Spleen (tissue), 11 donors: ENCODE measurements around the gene LINC00305. TPM values are rescaled to one million over a fixed set of nuclear protein-coding genes. Genes with fewer than 3 reads are reported as not detected.

Experiments used
- DNase-seq: peaks from one replicate; pipeline ENCODE4 v3.0.0-alpha.2; 2020
- H3K27ac ChIP-seq, 8 donors: fragments of 200-600 bp; sonication (generic) in 7 of 8; 1 replicate in 4 of 8; 2 replicates in 4 of 8; pipeline versions ENCODE4 v1.5.0 to v1.8.0; 2016 to 2021; ENCODE audit warnings: inconsistent platforms in 4 of 8, mild to moderate bottlenecking in 4 of 8, moderate library complexity in 1 of 8
- H3K27me3 ChIP-seq, 7 donors: fragments of 200-600 bp; sonication (generic) in 6 of 7; replicated peaks in 1 of 7; 1 replicate in 4 of 7; 2 replicates in 3 of 7; pipeline versions ENCODE4 v1.5.0 to v1.8.0; 2016 to 2021; ENCODE audit warnings: inconsistent platforms in 3 of 7, mild to moderate bottlenecking in 1 of 7
- H3K36me3 ChIP-seq, 6 donors: fragments of 200-600 bp; sonication (generic) in 5 of 6; 1 replicate in 4 of 6; 2 replicates in 2 of 6; pipeline versions ENCODE4 v1.5.0 to v1.8.0; 2016 to 2021; ENCODE audit warnings: inconsistent platforms in 2 of 6
- H3K4me1 ChIP-seq, 6 donors: fragments of 200-600 bp; sonication (generic) in 5 of 6; 1 replicate in 3 of 6; 2 replicates in 3 of 6; pipeline versions ENCODE4 v1.5.0 to v1.8.0; 2016 to 2021; ENCODE audit warnings: inconsistent platforms in 3 of 6
- H3K4me3 ChIP-seq, 8 donors: fragments of 200-600 bp; sonication (generic) in 7 of 8; 1 replicate in 4 of 8; 2 replicates in 4 of 8; pipeline versions ENCODE4 v1.5.0 to v1.8.0; 2016 to 2021; ENCODE audit warnings: inconsistent platforms in 4 of 8, mild to moderate bottlenecking in 4 of 8, moderate library complexity in 2 of 8
- H3K9me3 ChIP-seq, 8 donors: fragments of 200-600 bp; sonication (generic) in 7 of 8; 1 replicate in 4 of 8; 2 replicates in 4 of 8; pipeline versions ENCODE4 v1.5.0 to v1.8.0; 2016 to 2021; ENCODE audit warnings: inconsistent platforms in 4 of 8
- CTCF ChIP-seq, 11 experiments: fragments of 200-600 bp in 7 of 11; fragments of 450-650 bp in 4 of 11; sonication (generic) in 4 of 11; IDR thresholded peaks in 8 of 11; conservative IDR thresholded peaks in 3 of 11; 1 replicate in 7 of 11; 2 replicates in 4 of 11; pipeline versions ENCODE4 v1.4.0 to v1.8.0; 2016 to 2021; ENCODE audit warnings: antibody characterized with exemption in 11 of 11, inconsistent platforms in 4 of 11, mild to moderate bottlenecking in 1 of 11
- POLR2A ChIP-seq, 3 donors: fragments of 450-650 bp; IDR thresholded peaks; one replicate each; pipeline ENCODE4 v1.5.1; 2017; ENCODE audit warnings: antibody characterized with exemption in 3 of 3, mild to moderate bottlenecking in 1 of 3
- POLR2AphosphoS5 ChIP-seq, 3 donors: sonication (generic); formaldehyde crosslinking; IDR thresholded peaks; one replicate each; pipeline ENCODE4 v1.5.1; 2017; ENCODE audit warnings: antibody characterized with exemption in 3 of 3
- WGBS, 5 donors: extraction: QIAGEN DNeasy Blood & Tissue Kit in 3 of 5; methylation state at CpG; one replicate each; pipeline versions ENCODE4 v1.1.5 to v1.1.7; 2013 to 2018; 5-methylcytosine and 5-hydroxymethylcytosine counted together
- intact Hi-C: fragments of 100-400 bp; cut with DNase I; formaldehyde crosslinking; loops from one replicate; pipeline ENCODE4 v1.15.0; 2023; ENCODE audit warnings: low total_unique reads
- polyA plus RNA-seq, 3 donors: library from polyadenylated mRNA; stranded (reverse); fragments of 200-250 nt; gene quantifications; one replicate each; pipeline ENCODE4 v1.2.1, GENCODE V29; 2013
- total RNA-seq, 7 donors: library from RNA; depleted of rRNA in 3 of 7; stranded (reverse); fragments of >200 nt in 3 of 7; fragmentation: NEBNext Ultra II Directional in 4 of 7; extraction: Animal tissue kit (Norgen Biotek cat#: 25700) in 4 of 7; gene quantifications; one replicate each; pipeline versions ENCODE4 v1.1.0 to v1.2.1, GENCODE V29; 2016 to 2021
- donor health status: healthy with polysubstance abuse.
- donor health status: DM: no; HTN: no; CAD: no; lungs with moderate emphysema.
- donor health status: DM: no; HTN: no; CAD: no.
- donor health status: Bipolar disorder and iron deficiency.
- donor health status: healthy.
- donor health status: DM: no; HTN: no; CAD: no.
- donor health status: DM: yes; HTN: yes; CAD: no.

The LINC00305 gene
- total and polyA plus RNA-seq, 10 donors: not detected

DNA sequence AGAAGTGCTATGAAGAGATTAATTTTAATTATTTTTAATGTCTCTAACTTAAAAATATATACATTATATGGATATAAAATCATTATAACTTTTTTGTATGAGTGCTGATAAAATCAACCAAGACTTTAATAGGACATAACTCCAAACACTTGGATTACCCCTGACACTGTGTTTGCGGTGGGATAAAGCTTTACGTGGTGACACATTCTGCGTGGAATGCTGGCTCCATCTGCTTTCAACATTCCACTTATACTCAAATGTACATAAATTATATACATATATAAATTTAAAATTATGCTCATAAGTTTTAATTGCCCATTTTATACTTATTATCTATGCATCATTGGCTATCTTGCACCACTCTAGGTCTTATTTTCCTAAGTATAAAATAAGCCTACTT lies 30.5 kb downstream of the LINC00305 start:
- Histone ChIP-seq H3K36me3 (no peaks in the 10 kb centered on the region), H3K27ac (no peak overlapping the region), H3K27me3 (no peaks in the 10 kb centered on the region), H3K4me1 (no peaks in the 10 kb centered on the region), H3K4me3 (no peak overlapping the region), H3K9me3 (no peaks in the 10 kb centered on the region)
- no peak for DNase-seq
- TF ChIP-seq POLR2AphosphoS5 (IDR thresholded peaks at IDR 0.05) (no peak), CTCF (IDR thresholded peaks at IDR 0.05 in 8 of 11, conservative IDR thresholded peaks at IDR 0.05 in 3 of 11) (no peak), POLR2A (IDR thresholded peaks at IDR 0.05) (no peak)
- intact Hi-C loops: no loop called here
- 92 to 99% (median 94%) methylated on average over 3 of the region's 3 CpGs for WGBS, 5 donors

DNA sequence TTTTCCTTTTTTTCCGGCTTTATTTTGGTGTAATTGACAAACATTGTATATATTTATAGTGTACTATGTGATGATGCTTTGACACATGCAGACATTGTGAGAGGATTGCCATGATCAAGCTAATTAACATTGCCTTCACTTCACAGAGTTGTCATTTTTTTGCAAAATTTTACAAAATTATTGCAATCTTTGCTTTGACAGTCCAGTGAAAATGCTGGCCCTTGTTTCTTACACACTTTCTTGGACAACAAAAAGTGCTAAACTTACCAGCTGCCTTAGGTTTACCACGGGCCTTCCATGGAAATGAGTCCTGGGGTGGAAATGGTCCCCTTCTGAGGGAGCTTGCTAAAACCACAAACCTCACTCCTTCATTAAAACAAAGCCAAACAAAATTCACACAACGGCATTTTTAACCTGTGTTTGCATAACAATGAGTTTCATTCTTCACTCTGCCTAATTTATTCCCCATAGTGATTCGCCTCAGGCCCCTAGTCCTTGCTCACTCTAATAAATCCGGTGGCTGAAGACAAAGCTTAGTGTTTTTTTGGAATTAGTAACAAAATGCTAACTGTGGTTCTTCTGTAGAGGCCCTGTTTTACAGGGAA lies 32.2 kb downstream of the LINC00305 start:
- 59 to 65% (median 61%) methylated on average over 5 of the region's 5 CpGs for WGBS, 5 donors
- intact Hi-C loops: no loop called here

DNA sequence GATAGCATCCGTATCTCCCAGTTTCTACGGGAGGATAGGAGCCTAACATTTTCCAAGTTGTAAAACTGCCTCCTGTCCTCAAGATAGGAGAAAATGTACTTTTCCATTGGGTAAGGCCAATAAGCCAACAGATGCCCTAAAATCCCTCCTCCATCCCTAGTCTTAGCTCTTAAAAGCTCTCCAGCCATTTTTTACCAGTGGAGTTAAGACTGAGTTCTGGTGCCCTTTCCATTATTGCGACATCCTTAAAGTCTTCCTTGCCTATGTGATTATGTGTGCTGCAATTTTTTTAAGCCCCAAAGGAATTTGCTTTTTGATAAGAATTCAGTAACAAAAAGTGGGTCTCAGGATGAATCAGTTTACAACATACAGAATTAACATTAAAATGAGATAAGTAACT lies 33.0 kb downstream of the LINC00305 start:
- intact Hi-C loops: no loop called here
- DNase-seq: no peak
- TF ChIP-seq POLR2A (IDR thresholded peaks at IDR 0.05) (no peak), CTCF (IDR thresholded peaks at IDR 0.05 in 8 of 11, conservative IDR thresholded peaks at IDR 0.05 in 3 of 11) (no peak)
- Histone ChIP-seq H3K4me3 (no peak overlapping the region), H3K36me3 (no peaks in the 10 kb centered on the region), H3K4me1 (no peaks in the 10 kb centered on the region), H3K27ac (no peak overlapping the region), H3K27me3 (no peaks in the 10 kb centered on the region), H3K9me3 (no peaks in the 10 kb centered on the region)
- WGBS, 5 donors: 62 to 91% (median 83%) methylated on average over 3 of the region's 3 CpGs

More for the DNA sequence above, 32.2 kb downstream of the LINC00305 start:
- Histone ChIP-seq H3K27me3 (no peaks in the 10 kb centered on the region), H3K4me1 (no peaks in the 10 kb centered on the region), H3K27ac (no peak overlapping the region), H3K36me3 (no peaks in the 10 kb centered on the region), H3K9me3 (no peaks in the 10 kb centered on the region), H3K4me3 (no peak overlapping the region)
- no peak for DNase-seq
- TF ChIP-seq POLR2A (IDR thresholded peaks at IDR 0.05) (no peak), POLR2AphosphoS5 (IDR thresholded peaks at IDR 0.05) (no peak), CTCF (IDR thresholded peaks at IDR 0.05 in 8 of 11, conservative IDR thresholded peaks at IDR 0.05 in 3 of 11) (no peak)

GRCh38 chr18:64111950-64112349 lies 36.9 kb downstream of the LINC00305 start:
- Histone ChIP-seq H3K27me3 (no peaks in the 10 kb centered on the region), H3K27ac (no peak overlapping the region), H3K36me3 (no peaks in the 10 kb centered on the region), H3K4me1 (no peaks in the 10 kb centered on the region), H3K4me3 (no peak overlapping the region), H3K9me3 (no peaks in the 10 kb centered on the region)
- intact Hi-C loops: no loop called here
- DNase-seq: no peak
- 86 to 91% (median 90%) methylated on average over 9 of the region's 9 CpGs for WGBS, 5 donors
- TF ChIP-seq CTCF (IDR thresholded peaks at IDR 0.05 in 8 of 11, conservative IDR thresholded peaks at IDR 0.05 in 3 of 11): no peak
- no peak for TF ChIP-seq POLR2AphosphoS5 (IDR thresholded peaks at IDR 0.05)
- TF ChIP-seq POLR2A (IDR thresholded peaks at IDR 0.05): no peak
